ENCODE data around the gene APOO. TPM values are rescaled to one million over a fixed set of nuclear protein-coding genes. Genes with fewer than 3 reads are reported as not detected.

Gene APOO
- total RNA-seq, 4 donors from 2014 or later = 12.1 to 37.3 (median 30.8) TPM

GRCh38 chrX:23901805-23902204 is 5.9 kb downstream of the APOO start:
- Histone ChIP-seq H3K4me1 (peaks cover 21 to 26% of the 10 kb centered on the region in 2 donors), H3K9me3 (no peaks in the 10 kb centered on the region), H3K27me3 (no peaks in the 10 kb centered on the region), H3K36me3 (no peaks in the 10 kb centered on the region), H3K27ac (peak overlapping the region; percentile 50 to 75 (median 66)), H3K4me3 (no peak overlapping the region)
- peak; percentile 7 to 37 for DNase-seq
- in situ Hi-C loops (cut with MboI; ENCODE audit: low sequenced_read_pairs in 4 of 4) (loop anchor here (5.0 to 25.0 kb wide), 7 partner anchors 110 to 215 kb away; partner anchors contain the start of genes SAT1 (in 4 of the 4) and EIF2S3 (in 1 of the 4)), intact Hi-C loops (cut with DNase I; ENCODE audit: low total_unique reads) (loop anchor here (1.0 to 10.0 kb wide), 4 partner anchors 120 to 793 kb away; partner anchors contain the start of genes POLA1 and PRDX4)
- TF ChIP-seq CTCF (IDR thresholded peaks at IDR 0.05 in 4 of 5, conservative IDR thresholded peaks at IDR 0.05 in 1 of 5) (peak in 4 of 5 experiments; percentile 29 to 34 (median 30)), POLR2A (IDR thresholded peaks at IDR 0.05) (no peak)
- peak; percentile 83 for ATAC-seq

GRCh38 chrX:23901060-23901459 is 6.7 kb downstream of the APOO start:
- Histone ChIP-seq H3K27ac (peak overlapping the region; percentile 50 to 75 (median 66)), H3K9me3 (no peaks in the 10 kb centered on the region), H3K4me1 (peaks cover 14 to 25% of the 10 kb centered on the region in 2 donors), H3K27me3 (no peaks in the 10 kb centered on the region), H3K36me3 (no peaks in the 10 kb centered on the region), H3K4me3 (no peak overlapping the region)
- in situ Hi-C loops (cut with MboI; ENCODE audit: low sequenced_read_pairs in 4 of 4) (loop anchor here (5.0 to 25.0 kb wide), 7 partner anchors 111 to 214 kb away; partner anchors contain the start of genes SAT1 (in 4 of the 4) and EIF2S3 (in 1 of the 4)), intact Hi-C loops (cut with DNase I; ENCODE audit: low total_unique reads) (loop anchor here (10.0 kb wide), 2 partner anchors 236 to 794 kb away; partner anchors contain the start of genes POLA1 and PRDX4)
- DNase-seq (peak in 1 of 2 donors; percentile 14), ATAC-seq (peak in 1 of 2 donors; percentile 68)
- TF ChIP-seq POLR2A (IDR thresholded peaks at IDR 0.05) (no peak), CTCF (IDR thresholded peaks at IDR 0.05 in 4 of 5, conservative IDR thresholded peaks at IDR 0.05 in 1 of 5) (no peak)

- Histone ChIP-seq H3K9me3 (no peaks in the 10 kb centered on the region), H3K36me3 (no peaks in the 10 kb centered on the region), H3K4me1 (peaks cover 13 to 25% of the 10 kb centered on the region in 2 donors), H3K27ac (peak overlapping the region; percentile 50 to 75 (median 66)), H3K4me3 (no peak overlapping the region), H3K27me3 (no peaks in the 10 kb centered on the region)
- intact Hi-C loops (cut with DNase I; ENCODE audit: low total_unique reads) (loop anchor here (10.0 kb wide), 2 partner anchors 236 to 794 kb away; partner anchors contain the start of genes POLA1 and PRDX4), in situ Hi-C loops (cut with MboI; ENCODE audit: low sequenced_read_pairs in 4 of 4) (loop anchor here (5.0 to 25.0 kb wide), 7 partner anchors 112 to 213 kb away; partner anchors contain the start of genes SAT1 (in 4 of the 4) and EIF2S3 (in 1 of the 4))
- DNase-seq (peak; percentile 20 to 77), ATAC-seq (peak; percentile 81 to 82)
- no peak for TF ChIP-seq CTCF (IDR thresholded peaks at IDR 0.05 in 4 of 5, conservative IDR thresholded peaks at IDR 0.05 in 1 of 5)
- TF ChIP-seq POLR2A (IDR thresholded peaks at IDR 0.05) = no peak
Observed at GRCh38 chrX:23900220-23900797, 7.4 kb downstream of the APOO start.

GRCh38 chrX:23898412-23898959 is 9.3 kb downstream of the APOO start:
- in situ Hi-C loops (cut with MboI; ENCODE audit: low sequenced_read_pairs in 4 of 4) (no loop called here), intact Hi-C loops (cut with DNase I; ENCODE audit: low total_unique reads) (no loop called here)

More at GRCh38 chrX:23898412-23898959, 9.3 kb downstream of the APOO start:
- H3K36me3 ChIP-seq = no peaks in the 10 kb centered on the region
- DNase-seq (no peak), ATAC-seq (no peak)
- H3K4me3 ChIP-seq = no peak overlapping the region
- H3K27ac ChIP-seq = peak overlapping the region in 1 of 4 donors; percentile 9
- no peaks in the 10 kb centered on the region for H3K27me3 ChIP-seq
- H3K9me3 ChIP-seq = no peaks in the 10 kb centered on the region
- TF ChIP-seq POLR2A (IDR thresholded peaks at IDR 0.05) (no peak), CTCF (IDR thresholded peaks at IDR 0.05 in 4 of 5, conservative IDR thresholded peaks at IDR 0.05 in 1 of 5) (no peak)
- peaks cover 13 to 25% of the 10 kb centered on the region in 2 donors for H3K4me1 ChIP-seq

Measured in gastrocnemius medialis (tissue), 4 donors.